GM19438 (cell line): ENCODE results near the gene IGSF5.
"Not testable (repeated sequence)": the region's sequence is repeated elsewhere in the genome, so short reads cannot be mapped to it uniquely, and the experiment has no call there.

ENCODE experiments used
- ATAC-seq: cut with Tn5 transposase; IDR thresholded peaks from one replicate; pipeline ENCODE4 v1.9.1; 2021; ENCODE audit warnings: low read depth; ENCODE audit not compliant: unreplicated experiment

IGSF5 gene

DNA sequence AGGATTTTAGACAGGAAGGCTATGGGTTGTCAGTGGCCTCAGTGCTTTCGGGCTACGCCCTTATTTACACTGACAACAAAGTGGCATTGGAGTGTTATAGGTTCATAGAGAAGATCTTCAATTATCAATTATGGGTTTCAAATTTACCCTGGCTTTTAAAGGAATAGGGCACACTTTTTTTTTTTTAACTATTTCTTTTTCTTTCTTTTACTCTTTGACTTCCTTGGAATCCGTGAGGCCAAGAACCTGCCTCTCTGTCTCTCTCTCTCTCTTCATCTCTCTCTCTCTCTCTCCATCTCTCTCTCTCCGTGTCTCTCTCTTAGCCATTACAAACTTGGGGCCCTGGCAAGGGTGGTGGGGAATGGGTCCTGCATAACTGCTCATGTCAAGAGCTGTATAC, at the start of gene IGSF5:
Gene IGSF5, plus strand, starts transcription at position 301 of the 400 bp plus-strand sequence. CDS start 327 bp downstream, outside the sequence.
- not testable (repeated sequence) for ATAC-seq

DNA sequence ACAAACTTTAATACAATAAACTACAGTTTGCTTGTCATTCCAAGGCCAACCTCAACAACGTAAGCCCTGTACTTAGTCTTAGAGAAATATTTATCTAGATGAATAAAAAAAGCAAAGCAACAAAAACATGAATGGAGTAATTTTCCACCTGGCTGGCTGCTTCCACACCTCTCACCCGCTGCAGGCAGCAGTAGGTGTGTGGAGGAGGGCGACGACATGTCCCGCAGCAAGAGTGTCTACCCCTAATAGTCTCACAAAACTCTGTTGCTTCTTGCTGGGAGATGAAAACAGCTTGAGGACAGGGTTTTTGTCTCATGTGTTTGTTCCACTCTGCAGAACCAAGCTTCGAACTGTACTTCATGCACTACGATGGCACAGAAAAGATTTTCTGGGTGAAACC, 48.8 kb upstream of the IGSF5 start:
- ATAC-seq: no peak

DNA sequence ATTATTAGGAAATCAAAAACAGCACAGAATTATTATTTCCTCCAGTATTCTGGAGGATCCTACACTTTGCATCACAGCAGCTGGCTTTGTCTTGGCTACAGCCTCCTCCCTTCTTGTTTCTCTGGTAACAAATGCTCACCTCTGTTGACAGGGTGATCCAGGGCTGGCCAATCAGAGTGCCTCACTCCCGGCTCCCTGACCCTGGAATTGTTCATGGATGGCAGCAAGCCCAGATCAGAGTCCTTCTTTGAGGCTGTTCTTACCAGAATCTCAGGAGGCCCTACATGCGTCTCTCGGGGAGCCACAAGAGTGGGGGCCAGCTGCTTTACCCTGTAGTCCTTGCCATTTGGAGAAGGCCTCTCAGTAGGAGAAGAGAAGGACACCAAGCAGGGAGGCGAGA, 48.4 kb upstream of the IGSF5 start:
- ATAC-seq: no peak

DNA sequence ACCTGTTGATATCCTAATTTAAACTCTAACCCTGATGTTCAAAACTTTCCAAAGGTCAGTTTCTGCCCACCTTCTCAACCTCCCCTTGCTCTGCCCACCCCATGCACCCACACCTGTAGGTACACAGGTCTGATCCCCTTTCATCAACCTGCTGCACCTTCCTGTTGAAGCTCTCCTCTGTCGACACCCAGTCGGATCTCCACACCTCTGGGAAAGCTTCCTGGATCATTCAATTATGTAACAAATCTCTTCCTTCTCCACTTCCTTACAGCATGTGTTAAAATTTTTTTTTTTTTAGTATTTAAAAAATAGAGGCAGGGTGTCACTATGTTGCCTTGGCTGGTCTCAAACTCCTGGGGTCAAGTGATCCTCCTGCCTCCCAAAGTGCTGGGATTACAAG, 44.7 kb upstream of the IGSF5 start:
- no peak for ATAC-seq

DNA sequence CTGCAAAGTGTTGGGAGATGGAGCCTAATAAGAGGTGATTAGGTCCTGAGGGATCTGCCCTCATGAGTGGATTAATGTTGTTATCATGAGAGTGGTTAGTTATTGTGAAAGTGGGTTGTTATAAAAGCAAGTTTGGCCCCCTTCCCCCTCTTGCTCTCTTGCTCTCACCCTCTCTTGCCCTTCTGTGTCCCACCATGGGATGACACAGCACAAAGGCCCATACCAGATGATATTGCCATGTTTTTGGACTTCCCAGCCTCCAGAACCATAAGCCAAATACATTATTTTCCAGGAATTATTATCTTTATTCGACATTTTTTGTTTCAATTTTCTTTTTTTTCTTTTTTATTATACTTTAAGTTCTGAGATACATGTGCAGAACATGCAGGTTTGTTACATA, 41.4 kb upstream of the IGSF5 start:
- no peak for ATAC-seq

DNA sequence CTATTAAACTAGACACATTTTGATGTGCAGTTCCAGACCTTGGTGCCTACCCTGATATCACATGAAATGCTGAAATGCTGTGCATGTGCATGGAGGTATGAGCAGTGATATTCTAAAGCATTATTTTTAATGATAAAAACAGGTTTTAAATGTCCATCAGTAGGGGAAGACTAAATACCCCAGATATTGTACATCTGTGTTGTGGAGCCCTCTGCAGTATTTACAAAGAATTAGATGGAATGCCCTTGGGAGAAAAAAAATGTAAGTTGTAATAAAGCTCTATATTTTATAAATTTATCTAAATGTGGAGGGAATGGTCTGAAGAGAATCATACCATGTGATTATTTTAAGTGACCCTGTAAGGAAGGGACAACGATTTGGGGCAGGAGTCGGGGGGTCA, 39.1 kb upstream of the IGSF5 start:
- no peak for ATAC-seq

DNA sequence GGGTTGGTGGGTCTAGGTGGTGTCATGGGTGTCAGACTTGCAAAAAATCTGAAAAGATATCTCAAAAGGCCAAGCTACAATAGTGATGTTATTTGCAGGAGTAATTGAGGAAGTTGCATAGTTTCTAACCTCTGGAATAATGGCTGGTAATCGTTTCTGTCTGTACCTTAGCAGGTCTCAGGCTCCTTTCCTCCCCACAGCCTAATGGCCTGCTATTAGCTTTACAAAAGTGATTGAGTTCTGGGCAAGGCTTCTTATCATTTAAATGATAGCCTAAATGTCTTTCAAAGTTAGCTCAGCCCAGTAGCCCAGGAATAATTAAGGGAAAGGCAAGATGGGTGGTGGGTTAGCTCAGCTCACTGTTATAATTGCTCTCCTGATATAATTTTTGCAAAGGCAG, 37.7 kb upstream of the IGSF5 start:
- no peak for ATAC-seq

DNA sequence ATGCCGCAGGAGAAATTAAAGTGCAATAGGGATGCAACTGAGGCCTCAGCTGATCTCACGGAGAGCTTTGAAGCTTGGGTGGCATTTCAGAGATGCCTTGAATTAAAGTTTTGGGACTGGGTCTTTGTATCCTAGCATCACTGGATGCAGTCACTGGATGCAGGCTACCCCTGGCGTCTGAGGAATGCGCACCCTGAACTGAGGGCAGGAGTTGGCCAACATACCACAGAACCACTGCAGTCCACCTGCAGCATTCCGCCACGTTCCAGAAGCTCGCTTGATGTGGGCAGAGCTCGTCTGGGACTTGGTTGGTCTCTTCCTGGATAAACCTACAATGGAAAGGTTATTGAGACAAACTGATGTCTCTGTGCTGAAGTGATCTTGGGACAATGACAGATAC, 34.1 kb upstream of the IGSF5 start:
- no peak for ATAC-seq

DNA sequence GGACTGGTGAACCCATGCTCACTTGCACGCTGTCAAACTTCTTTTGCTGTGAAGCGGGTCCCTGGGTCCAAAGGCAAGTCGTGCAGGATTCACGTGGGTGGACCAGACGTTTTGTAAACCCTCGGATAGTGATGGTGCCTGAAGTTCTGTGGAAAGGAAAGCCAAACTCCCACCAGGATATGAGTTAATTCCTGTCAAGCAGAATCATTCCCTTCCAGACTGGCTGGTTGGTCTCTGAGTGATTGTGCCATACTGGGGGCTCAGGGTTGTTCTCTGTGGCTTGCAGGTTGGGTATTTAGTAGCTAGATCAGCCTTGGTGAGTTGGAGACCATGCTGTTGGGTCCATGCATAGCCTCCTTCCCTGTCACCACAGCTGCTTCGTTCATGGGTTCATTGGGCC, 32.7 kb upstream of the IGSF5 start:
- no peak for ATAC-seq

DNA sequence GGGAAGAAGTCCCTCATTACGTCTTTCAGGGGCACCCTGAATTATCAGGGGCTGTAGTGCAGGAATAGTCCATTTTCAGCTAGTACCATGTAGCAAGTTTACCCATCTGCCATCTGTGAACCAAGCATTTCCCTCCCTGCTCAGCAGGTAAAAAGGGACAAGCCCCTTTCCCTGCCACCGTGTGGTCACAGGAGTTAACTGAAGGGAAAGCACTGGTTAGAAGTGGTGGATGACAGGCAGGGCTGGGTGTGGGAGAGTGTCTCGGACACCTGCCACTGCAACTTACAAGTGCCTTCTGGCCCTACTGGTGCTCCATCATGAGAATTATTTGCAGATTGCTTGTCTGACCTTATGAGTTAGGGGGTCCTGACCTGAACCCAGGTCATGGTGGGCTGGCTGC, 32.0 kb upstream of the IGSF5 start:
- no peak for ATAC-seq

DNA sequence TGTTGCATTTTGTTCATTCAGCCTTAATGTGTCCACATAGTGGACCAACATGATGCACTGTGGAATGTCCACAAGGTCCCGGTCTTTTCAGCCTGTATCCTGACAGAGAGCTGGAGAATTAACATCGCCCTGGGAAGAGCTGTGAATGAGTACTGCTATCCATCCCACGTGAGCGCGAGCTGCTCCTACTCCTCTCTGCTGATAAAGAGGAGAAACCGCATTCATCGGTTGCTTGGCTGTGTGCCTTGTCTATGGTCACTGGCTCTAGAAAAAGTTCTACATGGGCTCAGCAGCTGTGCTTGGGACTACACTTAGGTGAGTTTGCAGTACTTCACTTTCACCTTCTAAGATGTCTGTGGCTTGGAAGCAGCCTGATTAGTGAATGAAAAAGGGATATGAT, 31.1 kb upstream of the IGSF5 start:
- no peak for ATAC-seq

DNA sequence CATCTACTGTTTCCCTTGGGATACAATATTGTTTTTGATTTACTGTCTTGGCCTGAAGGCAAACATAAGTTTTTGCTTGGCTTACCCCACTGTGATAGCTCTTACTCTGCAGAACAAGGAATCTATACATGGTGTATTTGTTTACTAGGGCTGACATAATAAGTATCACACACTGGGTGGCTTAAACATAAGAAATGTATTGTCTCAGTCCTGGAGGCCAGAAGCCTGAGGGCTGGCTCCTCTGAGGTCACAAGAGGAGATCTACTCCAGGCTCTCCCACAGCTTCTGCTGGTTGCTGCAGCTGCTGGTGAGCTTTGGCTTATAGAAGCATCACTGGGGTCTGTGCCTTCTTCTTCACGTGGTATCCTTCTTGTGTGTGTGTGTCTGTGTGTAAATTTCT, 30.7 kb upstream of the IGSF5 start:
- ATAC-seq: no peak

DNA sequence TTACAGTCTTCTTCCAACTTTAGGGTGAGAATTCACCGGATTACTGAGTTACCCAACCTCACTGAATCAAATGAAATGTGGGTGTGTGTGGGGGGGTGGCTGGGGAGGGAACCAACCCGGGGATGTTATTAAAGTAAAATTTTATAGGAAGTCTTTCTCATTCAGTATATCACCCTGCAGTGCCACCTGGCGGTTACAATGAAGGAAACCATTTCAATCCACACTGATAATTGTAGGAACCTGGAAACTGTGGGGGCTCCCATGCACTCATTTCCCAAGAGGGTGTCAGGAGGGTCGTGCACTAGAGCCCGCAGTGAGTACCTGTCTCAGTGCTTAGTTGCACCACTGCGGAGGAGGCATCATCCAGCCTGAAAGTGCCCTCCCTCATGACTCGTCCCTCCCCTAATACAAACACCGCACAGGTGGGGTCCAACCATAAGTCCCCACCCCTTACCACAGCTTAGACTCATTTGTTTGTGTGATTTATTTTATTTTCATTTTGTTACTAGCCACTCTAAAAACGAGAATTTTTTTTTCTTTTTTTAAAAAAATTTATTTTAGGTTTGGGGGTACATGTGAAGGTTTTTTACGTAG, 29.1 kb upstream of the IGSF5 start:
- ATAC-seq: no peak

DNA sequence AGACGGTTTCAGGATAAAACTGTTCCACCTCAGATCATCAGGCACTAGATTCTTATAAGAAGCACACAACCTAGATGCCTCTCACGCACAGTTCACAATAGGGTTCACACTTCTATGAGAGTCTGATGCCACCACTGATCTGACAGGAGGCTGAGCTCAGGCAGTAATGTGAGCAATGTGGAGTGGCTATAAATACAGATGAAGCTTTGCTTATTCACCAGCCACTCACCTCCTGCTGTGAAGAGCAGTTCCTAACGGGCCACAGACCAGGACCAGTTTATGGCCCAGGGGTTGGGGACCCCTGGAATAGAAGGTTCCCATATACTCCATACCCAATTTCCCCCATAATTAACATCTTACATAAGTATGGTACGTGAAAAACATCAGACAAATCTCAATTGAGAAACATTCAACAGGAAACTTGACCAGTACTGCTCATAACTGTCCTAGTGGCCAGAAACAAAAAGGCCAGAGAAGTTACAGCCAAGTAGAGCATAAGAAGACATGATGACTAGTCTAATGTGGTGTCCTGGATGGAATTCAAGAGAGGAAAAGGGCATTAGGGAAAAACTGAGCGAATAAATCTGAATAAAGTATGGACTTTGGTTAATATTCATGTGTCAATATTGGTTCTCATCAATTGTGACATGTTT, 24.7 kb upstream of the IGSF5 start:
- ATAC-seq: no peak

DNA sequence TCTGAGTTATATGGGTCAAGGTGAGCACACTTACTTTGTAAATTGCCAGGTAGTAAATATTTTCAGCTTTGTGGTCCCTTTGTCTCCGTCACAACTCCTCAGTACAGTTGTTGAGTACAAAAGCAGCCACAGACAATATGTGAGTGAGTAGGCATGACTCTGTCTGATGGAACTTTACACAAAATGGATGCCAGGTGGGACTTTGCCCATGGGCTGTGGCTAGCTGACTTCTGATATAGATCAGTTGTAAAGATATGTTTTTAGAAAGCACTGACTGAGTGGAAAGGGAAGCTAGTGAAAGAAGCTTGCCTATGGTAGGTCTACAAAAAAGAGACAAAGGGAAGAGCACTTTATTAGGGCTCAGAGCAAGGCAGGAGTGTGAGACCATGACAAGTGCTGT, 23.1 kb upstream of the IGSF5 start:
- ATAC-seq: no peak

DNA sequence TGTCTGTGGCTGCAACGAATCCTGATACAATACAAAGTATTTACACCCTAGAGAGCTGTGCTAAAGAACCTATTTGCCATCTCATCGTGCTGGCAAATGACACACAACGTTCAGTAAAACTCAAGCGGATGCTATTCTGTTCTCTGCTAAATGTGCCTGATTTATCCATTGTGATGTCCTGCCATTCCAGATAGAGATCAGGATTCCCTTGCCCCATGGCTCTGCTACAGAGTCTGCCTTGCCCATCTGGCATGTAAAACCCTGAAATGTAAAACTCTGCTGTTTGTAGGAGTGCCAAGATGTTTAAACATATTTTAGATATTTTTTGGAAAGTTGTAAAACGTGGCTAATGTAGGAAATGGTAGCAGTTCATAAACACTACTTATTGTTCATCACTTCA, 20.0 kb upstream of the IGSF5 start:
- ATAC-seq: no peak

DNA sequence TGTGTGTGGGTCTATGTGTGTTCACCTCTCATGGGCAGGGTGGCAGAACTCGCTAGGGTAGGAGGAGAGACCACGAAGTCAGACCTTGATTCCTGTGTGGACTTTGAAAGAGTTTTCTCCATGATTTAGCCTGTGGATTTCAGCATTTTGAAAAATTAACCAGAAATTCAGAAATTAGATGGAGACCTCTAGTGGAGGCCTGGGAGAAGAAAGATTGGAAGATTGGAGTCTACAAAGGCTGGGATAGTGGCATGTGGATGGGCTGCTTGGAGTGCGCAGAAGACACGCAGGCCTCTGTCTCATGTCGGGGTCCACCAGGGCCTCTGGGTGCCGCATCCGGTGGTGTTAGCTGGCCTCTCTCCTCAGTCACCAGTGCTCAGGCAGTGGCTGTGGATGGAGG, 18.9 kb upstream of the IGSF5 start:
- no peak for ATAC-seq

DNA sequence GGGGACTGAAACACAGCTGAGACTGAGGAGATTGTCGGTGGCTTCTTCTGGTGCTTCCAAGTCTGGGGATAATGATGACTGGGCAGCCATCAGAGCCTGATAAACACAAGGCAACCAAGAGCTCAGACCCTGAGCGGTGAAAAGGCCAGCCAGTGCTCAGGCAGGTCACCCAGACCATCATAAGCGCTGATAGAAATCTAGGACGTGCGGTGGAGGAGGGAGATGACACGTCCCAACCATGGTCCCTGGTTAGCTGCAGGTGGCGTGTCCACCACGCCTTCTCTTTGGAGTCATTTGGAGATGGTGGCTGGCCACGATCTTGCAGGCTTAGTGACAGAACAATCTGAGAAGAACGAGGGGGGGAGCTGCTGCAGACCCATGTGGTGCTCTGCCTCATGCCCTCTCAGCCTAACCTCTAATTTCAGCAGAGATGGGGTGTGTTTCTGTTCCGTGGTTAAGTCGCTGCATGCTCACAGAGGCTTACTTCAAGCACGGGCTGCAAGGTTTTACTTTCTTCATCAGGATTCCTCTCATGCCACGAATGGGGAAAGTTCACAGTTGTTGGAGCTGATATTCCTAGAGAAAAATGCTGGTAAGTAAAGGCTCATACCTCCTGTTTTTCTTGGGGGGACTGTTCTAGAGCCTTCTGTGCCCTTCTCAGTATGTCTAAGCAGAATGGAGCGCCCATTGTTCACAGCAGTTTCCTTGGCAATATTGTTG, 17.4 kb upstream of the IGSF5 start:
- ATAC-seq: no peak

DNA sequence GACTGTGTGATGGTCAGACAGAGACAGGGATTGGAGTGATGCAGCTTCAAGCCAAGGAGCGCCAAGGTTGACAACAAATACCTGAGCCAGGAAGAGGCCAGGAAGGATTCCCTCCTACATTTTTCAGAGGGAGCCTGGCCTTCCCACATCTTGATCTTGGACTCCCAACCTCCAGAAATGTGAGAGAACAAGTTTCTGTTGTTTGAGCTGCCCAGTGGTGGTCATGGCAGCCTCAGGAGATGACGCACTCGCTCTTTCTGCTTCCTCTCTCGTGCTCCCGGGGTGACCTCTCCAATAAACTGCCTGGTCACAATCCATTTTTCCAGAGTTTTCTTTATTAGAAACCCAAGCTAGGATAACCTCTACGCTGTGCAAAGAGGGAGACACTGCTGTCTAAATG, 16.6 kb upstream of the IGSF5 start:
- no peak for ATAC-seq

DNA sequence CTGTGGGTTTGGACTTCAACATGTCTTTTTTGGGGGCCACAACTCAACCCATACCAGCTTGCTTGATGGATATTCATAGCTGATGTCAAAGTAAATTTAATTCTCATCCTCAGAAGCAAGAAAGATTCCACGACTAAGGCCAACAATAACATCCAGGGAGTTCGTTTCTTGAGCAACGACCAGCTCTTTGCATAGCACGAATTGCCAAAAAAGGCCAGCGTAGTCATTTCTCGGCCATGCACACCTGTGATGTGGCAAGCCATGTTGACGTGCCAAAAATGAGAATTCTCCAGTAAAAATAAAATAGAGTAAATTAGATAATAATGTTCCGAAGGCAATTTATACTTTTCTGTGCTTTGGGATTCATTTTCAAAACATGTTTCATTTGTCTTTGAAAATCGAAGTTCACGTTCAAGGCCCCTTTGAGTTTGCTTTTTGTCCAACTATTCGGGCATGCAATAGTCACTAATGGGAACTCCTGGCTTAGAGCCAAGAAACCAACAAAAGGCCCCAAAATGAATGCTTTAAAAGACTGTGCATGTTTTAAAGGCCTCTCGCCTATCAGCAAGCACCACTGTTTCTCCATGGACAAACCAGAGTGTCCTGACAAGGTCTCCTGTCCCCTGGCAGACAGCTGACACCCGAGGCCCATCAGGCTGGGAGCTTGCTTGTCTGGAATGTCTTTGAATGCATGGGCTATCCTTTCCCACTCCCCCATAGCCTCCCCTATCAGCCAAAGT, 14.4 kb upstream of the IGSF5 start:
- no peak for ATAC-seq

DNA sequence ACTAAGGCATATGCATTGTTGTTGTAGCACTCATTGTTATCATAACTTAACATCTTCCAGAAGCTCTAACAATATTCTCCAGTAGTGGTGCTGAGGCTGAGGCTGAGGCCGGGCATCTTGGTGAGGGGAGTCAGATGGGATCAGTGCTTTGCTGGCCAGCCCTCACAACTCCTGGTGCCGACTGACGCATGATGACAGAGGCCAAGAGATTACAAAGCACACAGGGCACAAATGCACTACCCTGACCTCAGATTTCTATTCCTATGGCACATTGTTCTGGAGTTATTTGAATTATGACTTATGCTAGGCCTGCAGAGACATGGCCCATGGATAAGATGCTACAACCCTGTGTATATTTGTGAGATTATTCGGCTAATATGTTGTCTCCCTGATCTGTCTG, 8.3 kb upstream of the IGSF5 start:
- no peak for ATAC-seq
